T47D (cell line): ENCODE data around the gene SH2D1A.
"Not testable (repeated sequence)": the region's sequence is repeated elsewhere in the genome, so short reads cannot be mapped to it uniquely, and the experiment has no call there.

ENCODE experiments used
- DNase-seq, 2 experiments: peaks; one replicate each; pipeline versions ENCODE4 v3.0.0 to v3.0.0-alpha.2; 2011 to 2012; ENCODE audit warnings: low read depth in 1 of 2, low spot score in 1 of 2
- JUND ChIP-seq: IDR thresholded peaks from 2 replicates; pipeline ENCODE4 v1.6.1; 2012; ENCODE audit warnings: low read depth
- in situ Hi-C: cut with HindIII; loops from 2 replicates; pipeline ENCODE4 v1.10.0; 2016; ENCODE audit warnings: low sequenced_read_pairs, low pct_unique_long_range_greater_than_20kb

Gene SH2D1A

DNA sequence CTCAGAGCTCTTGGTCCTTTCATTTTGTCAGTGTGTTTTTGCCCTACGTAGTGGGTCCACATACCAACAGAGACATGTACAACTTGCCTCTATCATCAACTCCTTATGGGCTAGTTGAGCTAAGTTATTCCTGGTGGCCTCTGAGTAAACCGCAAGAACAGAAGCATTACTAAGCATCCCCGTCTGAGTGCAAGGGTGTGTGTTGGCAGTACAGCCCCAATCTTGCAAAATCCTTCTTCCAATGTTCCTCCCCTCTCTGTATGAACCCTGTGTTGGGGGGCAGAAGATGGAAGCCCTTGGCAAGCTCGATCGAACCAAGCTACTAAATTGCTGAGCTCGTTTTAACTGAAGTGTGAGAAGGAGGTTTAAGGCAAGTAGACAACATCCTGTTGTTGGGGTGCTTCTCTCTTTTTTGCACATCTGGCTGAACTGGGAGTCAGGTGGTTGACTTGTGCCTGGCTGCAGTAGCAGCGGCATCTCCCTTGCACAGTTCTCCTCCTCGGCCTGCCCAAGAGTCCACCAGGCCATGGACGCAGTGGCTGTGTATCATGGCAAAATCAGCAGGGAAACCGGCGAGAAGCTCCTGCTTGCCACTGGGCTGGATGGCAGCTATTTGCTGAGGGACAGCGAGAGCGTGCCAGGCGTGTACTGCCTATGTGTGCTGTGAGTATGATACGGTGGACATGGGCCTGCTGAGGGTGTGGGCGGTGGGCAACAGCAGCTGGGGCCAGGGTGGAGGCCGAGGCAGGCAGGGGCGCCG, at the start of gene SH2D1A:
SH2D1A (plus strand) TSS at position 447 of the 760 bp plus-strand sequence; CDS start at position 527, 80 bp downstream.
- no peak for DNase-seq
- TF ChIP-seq JUND = no peak
- in situ Hi-C loops = no loop called here

DNA sequence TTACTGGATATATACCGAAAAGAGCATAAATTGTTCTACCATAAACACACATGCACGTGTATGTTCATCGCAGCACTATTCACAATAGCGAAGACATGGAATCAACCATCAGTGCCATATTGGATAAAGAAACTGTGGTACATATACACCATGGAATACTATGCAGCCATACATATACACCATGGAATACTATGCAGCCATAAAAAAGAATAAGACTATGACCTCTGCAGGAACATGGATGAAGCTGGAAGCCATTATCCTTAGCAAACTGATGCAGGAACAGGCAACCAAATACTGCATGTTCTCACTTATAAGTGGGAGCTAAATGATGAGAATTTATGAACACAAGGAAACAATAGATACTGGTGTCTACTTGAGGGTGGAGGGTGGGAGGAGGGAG, 47.0 kb upstream of the SH2D1A start:
- DNase-seq, in situ Hi-C loops: not testable (repeated sequence)

DNA sequence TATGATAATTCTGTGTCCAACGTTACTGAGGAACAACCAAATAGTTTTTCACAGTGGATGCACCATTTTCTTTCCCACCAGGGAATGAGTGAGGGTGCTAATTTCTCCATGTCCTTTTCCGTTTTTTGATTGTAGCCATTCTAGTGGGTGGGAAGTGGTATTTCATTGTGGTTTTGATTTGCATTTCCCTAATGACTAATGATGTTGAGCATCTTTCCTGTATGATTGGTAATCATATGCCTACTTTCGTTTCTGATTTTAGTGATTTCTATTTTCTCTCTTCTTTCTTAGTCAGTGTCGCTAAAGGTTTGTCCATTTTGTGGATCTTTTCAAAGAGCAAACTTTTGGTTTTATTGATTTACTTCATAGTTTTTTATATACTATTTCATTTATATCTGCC, 46.0 kb upstream of the SH2D1A start:
- TF ChIP-seq JUND = no peak
- in situ Hi-C loops = no loop called here
- DNase-seq = no peak

DNA sequence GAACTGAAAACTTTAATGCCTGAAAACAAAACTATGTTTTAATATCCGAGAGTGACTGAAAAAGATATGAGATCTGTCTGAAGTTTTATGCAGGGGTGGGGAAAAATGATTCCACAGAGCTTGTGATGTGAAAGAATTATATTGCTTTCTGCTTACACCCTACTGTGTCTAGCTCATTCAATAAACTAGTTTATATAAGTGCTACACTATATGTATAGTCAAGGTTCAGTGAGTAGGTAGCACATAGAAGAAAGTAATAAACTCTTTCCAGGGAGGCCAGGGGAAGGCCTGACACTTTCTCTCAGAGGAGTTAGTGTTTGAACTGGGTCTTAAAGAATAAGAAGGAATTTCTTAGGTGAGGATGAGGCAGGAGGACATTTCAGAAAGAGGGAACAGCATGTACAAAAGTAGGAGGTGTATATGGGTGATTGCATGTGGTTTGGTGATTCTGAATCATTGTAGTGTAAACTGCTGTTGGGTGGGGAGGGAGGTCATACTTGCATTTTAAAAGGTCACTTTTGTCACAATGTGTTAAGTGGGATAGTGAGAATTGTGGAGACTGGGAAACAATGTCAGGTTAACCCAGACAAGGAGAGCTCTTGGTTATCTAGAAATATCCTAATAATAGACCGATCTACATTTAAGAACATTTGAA, 39.0 kb upstream of the SH2D1A start:
- in situ Hi-C loops = no loop called here
- DNase-seq = no peak
- TF ChIP-seq JUND = no peak

DNA sequence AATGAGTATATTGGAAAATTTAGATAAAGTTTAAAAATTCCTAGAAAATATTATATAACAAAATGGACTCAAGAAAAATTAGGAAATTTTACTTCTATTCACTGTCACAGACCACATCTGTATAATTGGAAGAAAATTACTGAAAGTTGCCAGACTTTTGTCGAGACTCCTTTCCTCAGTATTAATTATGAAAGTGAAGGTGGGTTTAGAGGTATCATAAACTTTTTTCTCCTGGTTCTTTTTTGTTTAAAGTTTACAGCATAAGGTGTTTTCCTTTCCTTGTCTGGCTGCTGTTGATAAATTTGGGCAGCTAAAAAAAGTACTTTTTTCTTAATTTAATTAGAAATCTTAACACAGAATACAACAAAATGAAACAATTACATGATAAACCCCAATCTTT, 20.6 kb upstream of the SH2D1A start:
- no peak for DNase-seq
- in situ Hi-C loops = no loop called here
- TF ChIP-seq JUND = no peak

DNA sequence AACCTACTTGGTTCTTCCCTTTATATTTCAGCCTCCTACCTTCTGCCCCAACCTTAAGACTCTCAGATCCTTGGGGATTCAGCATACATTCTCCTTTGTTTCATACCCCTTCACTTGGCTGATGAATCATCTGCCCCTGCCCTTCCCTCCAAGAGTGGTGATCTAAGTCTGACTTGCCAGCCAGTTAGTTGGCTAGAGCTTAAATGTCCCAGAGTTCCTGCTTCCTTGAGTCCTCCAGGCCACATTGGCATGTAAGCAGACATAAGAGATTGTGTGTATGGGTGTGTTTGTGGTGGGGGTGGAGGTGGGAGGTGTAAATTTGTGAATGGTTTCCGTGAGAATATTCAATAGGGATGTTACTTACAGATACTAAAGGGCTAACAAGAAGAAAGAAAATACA, 17.6 kb upstream of the SH2D1A start:
- TF ChIP-seq JUND = no peak
- in situ Hi-C loops = no loop called here
- no peak for DNase-seq

DNA sequence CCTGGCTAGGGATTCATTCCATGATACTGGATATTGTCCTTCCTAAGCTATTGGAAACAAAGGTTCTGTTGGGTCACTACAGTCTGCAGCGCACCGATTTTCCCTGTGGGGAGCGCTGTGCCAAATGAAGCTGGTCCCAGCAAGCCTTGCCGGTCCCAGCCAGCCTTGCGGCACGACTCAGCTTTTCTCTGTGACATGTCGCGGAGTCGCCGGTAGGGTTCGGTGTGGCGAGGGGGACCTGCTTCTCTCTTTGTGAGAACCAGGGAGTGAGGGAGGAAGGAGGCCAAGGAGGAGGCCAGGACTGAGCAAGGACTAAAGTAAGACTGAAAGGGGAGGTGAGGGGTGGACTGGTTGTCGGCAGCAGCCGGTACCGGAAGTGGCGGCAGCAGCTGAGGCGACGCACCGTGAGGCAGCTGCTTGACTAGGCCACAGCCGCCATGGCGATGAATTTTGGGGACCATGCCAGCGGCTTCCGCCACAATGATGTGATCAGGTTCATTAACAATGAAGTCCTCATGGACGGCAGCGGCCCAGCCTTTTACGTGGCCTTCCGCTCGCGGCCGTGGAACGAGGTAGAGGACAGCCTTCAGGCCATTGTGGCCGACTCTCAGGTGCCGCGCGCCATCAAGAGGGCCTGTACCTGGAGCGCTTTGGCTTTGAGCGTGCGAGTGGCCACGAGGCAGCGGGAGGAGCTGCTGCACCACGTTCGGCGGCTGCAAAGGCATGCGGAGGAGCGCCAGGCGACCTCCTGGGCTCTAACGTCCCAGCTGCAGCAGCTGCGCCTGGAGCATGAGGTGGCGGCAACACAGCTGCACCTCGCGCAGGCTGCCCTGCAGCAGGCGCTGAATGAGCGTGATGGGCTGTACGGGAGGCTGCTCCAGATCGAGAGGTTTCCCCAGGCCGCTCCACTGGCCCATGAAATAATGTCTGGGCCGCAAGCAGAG, 13.6 kb upstream of the SH2D1A start, which contains the start of gene TEX13D:
TEX13D (plus strand) TSS at position 180 of the 944 bp plus-strand sequence; CDS start at position 438, 258 bp downstream.
- no peak for DNase-seq
- in situ Hi-C loops = no loop called here
- no peak for TF ChIP-seq JUND

DNA sequence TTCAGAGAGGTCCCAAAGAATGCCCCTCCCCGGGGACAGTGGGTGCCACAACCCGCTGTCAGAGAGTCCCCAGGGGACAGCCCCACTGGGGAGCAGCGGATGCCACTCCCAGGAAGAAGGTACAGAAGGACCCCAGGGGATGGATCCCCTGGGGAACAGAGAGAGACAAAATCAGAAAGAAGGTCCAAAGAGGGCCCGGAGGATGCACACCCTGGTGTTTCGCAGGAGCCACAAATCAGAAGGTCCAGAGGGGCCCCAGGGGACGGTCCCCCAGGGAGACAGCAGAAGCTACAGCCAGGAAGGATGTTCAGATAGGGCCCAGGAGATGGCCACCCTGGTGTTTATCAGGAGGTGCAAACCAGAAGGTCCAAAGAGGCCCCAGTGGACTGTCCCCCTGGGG, 12.5 kb upstream of the SH2D1A start:
- DNase-seq = no peak
- in situ Hi-C loops = no loop called here

DNA sequence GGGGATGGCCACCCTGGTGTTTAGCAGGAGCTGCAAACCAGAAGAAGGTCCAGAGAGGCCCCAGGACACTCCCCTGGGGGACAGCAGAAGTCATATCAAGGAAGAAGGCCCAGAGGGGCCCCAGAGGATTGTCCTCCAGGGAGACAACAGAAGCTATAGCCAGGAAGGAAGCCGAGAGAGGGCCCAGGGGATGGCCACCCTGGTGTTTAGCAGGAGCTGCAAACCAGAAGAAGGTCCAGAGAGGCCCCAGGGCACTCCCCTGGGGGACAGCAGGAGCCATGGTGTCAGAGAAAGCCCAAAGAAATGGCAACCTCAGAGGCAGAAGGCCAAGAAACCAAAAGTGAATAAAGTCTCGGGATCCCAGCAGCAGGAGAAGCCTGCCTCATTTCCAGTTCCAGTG, 11.8 kb upstream of the SH2D1A start:
- DNase-seq, in situ Hi-C loops: not testable (repeated sequence)

More for the DNA sequence above, 12.5 kb upstream of the SH2D1A start:
- TF ChIP-seq JUND = no peak

DNA sequence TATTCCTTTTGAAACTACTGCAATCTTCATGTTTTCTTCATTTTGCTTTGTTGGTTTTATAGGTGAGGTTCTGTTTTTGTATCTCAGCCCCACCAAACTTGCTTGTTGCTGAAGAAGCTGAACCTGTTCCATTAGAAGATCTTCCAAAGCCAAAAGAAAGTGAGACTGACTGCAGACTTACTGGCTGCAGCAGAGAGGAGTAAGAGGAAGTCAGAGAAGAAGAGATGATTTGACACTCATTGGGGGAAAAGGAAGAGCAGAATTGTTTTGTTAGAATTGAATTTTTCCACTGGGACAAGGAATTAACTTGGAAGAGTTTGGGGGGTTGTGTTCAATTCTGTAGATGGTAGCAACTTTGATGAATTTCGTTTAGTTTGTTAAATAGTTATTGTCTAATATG, 10.8 kb upstream of the SH2D1A start:
- in situ Hi-C loops = no loop called here
- TF ChIP-seq JUND = no peak
- DNase-seq = no peak

DNA sequence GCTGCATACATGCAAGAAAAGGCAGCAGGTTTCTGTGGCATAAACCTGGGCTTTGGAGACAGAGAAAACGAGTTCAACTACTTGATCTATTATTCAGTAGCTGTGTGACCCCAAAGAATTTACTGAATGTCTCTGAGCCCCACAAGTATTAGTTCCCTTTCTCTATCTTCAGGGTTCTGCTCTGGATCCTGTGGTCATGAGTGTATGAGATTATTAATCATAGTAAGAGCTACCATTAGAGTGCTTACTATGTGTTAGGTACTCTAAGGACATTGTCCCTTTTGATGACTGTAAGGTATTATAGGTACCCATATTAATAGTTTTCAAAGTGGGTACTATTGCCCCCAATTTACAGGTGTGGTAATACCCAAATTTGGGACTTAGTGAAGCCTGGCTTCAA, 8.4 kb upstream of the SH2D1A start:
- in situ Hi-C loops = no loop called here
- no peak for TF ChIP-seq JUND
- DNase-seq = no peak

DNA sequence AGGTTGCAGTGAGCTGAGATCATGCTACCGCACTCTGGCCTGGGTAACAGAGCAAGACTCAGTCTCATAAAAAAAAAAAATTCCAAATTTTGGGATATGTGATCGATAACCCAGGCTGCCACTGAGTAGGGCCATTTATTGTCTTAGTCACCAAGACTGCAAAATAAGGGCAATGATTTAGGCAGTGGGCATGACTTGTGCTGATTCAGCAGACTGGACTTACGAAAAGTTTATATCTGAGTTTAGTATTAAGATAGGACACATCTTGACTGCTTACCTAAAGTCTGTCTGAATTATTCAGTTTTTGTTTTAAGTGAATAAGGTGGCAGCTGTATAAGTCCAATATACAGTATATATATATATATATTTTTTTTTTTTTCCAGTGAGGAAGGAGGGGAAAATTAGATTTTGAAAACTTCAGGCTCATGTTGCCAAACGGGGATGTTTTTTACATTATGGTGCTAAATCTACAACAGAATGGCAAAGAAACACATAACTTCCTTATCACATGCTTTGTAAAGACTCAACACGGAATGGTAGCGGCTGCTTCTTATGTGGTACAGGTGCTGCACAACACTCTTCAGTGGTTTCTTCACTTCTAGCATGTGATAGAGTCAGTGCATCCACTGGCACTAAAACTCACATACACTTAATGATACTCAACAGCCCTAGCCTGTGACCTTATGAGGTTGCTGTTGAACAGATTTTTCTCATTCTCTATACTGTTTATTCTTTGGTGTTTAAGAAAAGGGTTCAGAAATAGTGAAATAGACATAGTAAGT, 7.4 kb upstream of the SH2D1A start:
- no peak for DNase-seq
- in situ Hi-C loops = no loop called here
- no peak for TF ChIP-seq JUND
